Smooth muscle cell (in vitro differentiated cells): ENCODE results near the gene ADORA3. TPM values are rescaled to one million over a fixed set of nuclear protein-coding genes. Genes with fewer than 3 reads are reported as not detected.
A peak's percentile ranks its signal among the peaks of the same experiment; 100 is the strongest.

Source experiments
- DNase-seq: peaks from one replicate; lab custom pipeline; 2025; ENCODE audit not compliant: unreplicated experiment; lab: John Stamatoyannopoulos, UW
- H2AFZ ChIP-seq: fragments of 200-600 bp; sonication (generic); 2 replicates; pipeline ENCODE4 v1.6.0; 2016; ENCODE audit warnings: antibody characterized with exemption, low read depth, mild to moderate bottlenecking
- H3F3A ChIP-seq: fragments of 200-600 bp; sonication (generic); 2 replicates; pipeline ENCODE4 v1.6.0; 2017; ENCODE audit warnings: antibody characterized with exemption, low read depth
- H3K27ac ChIP-seq: fragments of 200-600 bp; sonication (generic); 2 replicates; pipeline ENCODE4 v1.5.1; 2016; ENCODE audit warnings: low read depth, mild to moderate bottlenecking
- H3K27me3 ChIP-seq: fragments of 200-600 bp; sonication (generic); 2 replicates; pipeline ENCODE4 v1.6.1; 2016; ENCODE audit warnings: low read depth, mild to moderate bottlenecking
- H3K36me3 ChIP-seq: fragments of 200-600 bp; sonication (generic); 2 replicates; pipeline ENCODE4 v1.5.1; 2016; ENCODE audit warnings: low read depth
- H3K4me1 ChIP-seq: fragments of 200-600 bp; sonication (generic); 2 replicates; pipeline ENCODE4 v1.5.1; 2016; ENCODE audit warnings: low read depth
- H3K4me2 ChIP-seq: fragments of 200-600 bp; sonication (generic); 2 replicates; pipeline ENCODE4 v1.6.0; 2016; ENCODE audit warnings: mild to moderate bottlenecking
- H3K4me3 ChIP-seq: fragments of 200-600 bp; sonication (generic); 2 replicates; pipeline ENCODE4 v1.5.1; 2016; ENCODE audit warnings: mild to moderate bottlenecking
- H3K79me2 ChIP-seq: fragments of 200-600 bp; sonication (generic); 2 replicates; pipeline ENCODE4 v1.6.0; 2016; ENCODE audit warnings: low read depth, mild to moderate bottlenecking
- H3K9ac ChIP-seq: fragments of 200-600 bp; sonication (generic); 2 replicates; pipeline ENCODE4 v1.6.0; 2016; ENCODE audit warnings: low read depth
- H3K9me3 ChIP-seq: fragments of 200-600 bp; sonication (generic); replicated peaks from 2 replicates; pipeline ENCODE4 v1.5.1; 2016; ENCODE audit warnings: low read depth
- H4K20me1 ChIP-seq: fragments of 200-600 bp; sonication (generic); 2 replicates; pipeline ENCODE4 v1.6.0; 2016; ENCODE audit warnings: low read depth
- CTCF ChIP-seq: fragments of 200-600 bp; sonication (generic); IDR thresholded peaks from 2 replicates; pipeline ENCODE4 v1.5.1; 2017; ENCODE audit warnings: borderline replicate concordance, mild to moderate bottlenecking, antibody characterized with exemption; ENCODE audit not compliant: insufficient read depth, poor library complexity, severe bottlenecking
- WGBS: methylation state at CpG from one replicate; pipeline ENCODE4 v1.1.7; 2016; ENCODE audit warnings: low lambda C conversion rate; 5-methylcytosine and 5-hydroxymethylcytosine counted together
- polyA plus RNA-seq: library from polyadenylated mRNA; unstranded; fragments of >200 nt; fragmentation: Nextera tagmentation; extraction: Ambion mirVana; gene quantifications from 2 replicates; pipeline ENCODE4 v1.2.1, GENCODE V29; 2016
- total RNA-seq: library from RNA; depleted of rRNA; stranded (reverse); fragments of >200 nt; gene quantifications from 2 replicates; pipeline ENCODE4 v1.2.3, GENCODE V29; 2014

ADORA3 gene
- total and polyA plus RNA-seq, 2 experiments from 2014 or later: not detected

DNA sequence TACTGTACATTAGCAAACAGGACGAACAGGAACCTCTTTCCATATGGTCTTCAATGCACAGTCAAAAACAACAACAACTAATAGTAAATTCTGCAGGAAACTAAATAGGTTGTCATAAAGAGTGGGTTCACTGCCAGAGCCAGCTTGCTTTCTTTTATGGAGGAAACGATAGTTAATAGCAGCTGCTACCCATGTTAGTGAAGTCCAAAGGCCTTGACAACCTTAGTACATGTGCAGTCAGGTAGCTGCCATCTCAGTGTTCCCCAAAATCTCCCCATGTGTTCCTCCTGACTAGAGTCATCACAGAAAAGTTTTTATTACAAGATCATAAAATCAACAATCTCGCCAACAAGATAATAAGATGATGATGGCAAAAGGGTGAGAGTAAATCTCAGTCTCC lies 16.6 kb upstream of the ADORA3 start:
- no peak overlapping the region for H2AFZ ChIP-seq
- no peaks in the 10 kb centered on the region for H3K27me3 ChIP-seq
- no peaks in the 10 kb centered on the region for H3K79me2 ChIP-seq
- TF ChIP-seq CTCF: no peak
- 81% methylated on average over 3 of the region's 3 CpGs for WGBS
- H3K4me2 ChIP-seq: no peak overlapping the region
- no peaks in the 10 kb centered on the region for H3F3A ChIP-seq
- H3K36me3 ChIP-seq: no peaks in the 10 kb centered on the region
- H3K9ac ChIP-seq: no peak overlapping the region
- no peak overlapping the region for H3K4me3 ChIP-seq
- H3K4me1 ChIP-seq: no peaks in the 10 kb centered on the region
- H4K20me1 ChIP-seq: no peaks in the 10 kb centered on the region
- no peaks in the 10 kb centered on the region for H3K9me3 ChIP-seq
- DNase-seq: no peak
- no peak overlapping the region for H3K27ac ChIP-seq

DNA sequence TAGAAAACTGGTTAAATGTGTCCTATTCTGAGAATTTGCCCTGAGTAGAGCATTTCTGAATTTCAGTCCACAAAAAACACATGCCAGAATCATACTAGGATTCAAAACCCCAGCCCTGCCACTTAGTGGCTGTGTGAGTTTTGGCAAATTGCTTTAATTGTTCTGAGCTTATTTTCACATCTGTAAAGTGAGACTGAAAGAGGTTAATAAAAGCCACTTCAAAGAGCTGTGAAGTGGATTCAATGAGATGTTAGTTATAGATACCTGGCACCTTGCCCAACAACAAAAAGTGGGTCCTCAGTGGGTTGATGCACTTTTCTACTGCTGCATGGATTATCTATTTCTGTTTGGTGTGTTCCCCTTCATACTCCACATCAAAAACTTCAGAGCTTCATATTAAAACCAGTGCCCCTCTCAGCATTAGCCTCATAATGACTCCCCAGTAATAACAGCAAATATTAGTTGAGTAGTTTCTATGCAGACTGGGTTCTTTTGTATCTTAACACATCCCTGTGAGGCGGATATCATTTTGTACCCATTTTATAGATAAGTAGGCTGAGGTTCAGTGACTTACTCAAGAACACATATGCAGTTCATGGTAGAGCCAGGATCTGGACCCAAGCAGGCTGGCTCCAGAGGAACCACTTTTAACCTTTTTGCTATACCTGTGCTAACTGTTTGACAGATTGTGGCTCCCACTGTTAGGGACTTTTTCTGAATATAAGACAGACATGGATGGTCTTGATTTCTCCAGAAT lies 14.2 kb upstream of the ADORA3 start:
- H3K4me2 ChIP-seq: no peak overlapping the region
- no peak overlapping the region for H2AFZ ChIP-seq
- no peaks in the 10 kb centered on the region for H4K20me1 ChIP-seq
- H3K79me2 ChIP-seq: no peaks in the 10 kb centered on the region
- H3K4me3 ChIP-seq: no peak overlapping the region
- no peaks in the 10 kb centered on the region for H3K9me3 ChIP-seq
- DNase-seq: no peak
- WGBS: 97% methylated on average over 1 of the region's 1 CpG
- no peak overlapping the region for H3K9ac ChIP-seq
- no peaks in the 10 kb centered on the region for H3K4me1 ChIP-seq
- H3K27ac ChIP-seq: no peak overlapping the region
- no peaks in the 10 kb centered on the region for H3K27me3 ChIP-seq
- no peaks in the 10 kb centered on the region for H3K36me3 ChIP-seq
- TF ChIP-seq CTCF: no peak
- no peaks in the 10 kb centered on the region for H3F3A ChIP-seq

- no peaks in the 10 kb centered on the region for H4K20me1 ChIP-seq
- TF ChIP-seq CTCF: peak; percentile 7
- H3F3A ChIP-seq: no peaks in the 10 kb centered on the region
- H3K27ac ChIP-seq: no peak overlapping the region
- no peaks in the 10 kb centered on the region for H3K36me3 ChIP-seq
- no peak for DNase-seq
- no peaks in the 10 kb centered on the region for H3K4me1 ChIP-seq
- no peak overlapping the region for H3K9ac ChIP-seq
- H3K4me3 ChIP-seq: no peak overlapping the region
- no peak overlapping the region for H2AFZ ChIP-seq
- H3K27me3 ChIP-seq: no peaks in the 10 kb centered on the region
- no peak overlapping the region for H3K4me2 ChIP-seq
- 83% methylated on average over 13 of the region's 13 CpGs for WGBS
- no peaks in the 10 kb centered on the region for H3K9me3 ChIP-seq
- H3K79me2 ChIP-seq: no peaks in the 10 kb centered on the region
These were observed 12.6 kb upstream of the ADORA3 start for GRCh38 chr1:111516005-111516535.
